Umbilical cord (tissue), 2 donors: ENCODE results near the gene MYO7B. TPM values are rescaled to one million over a fixed set of nuclear protein-coding genes. Genes with fewer than 3 reads are reported as not detected.

Experiments used
- DNase-seq: peaks from one replicate; pipeline ENCODE4 v3.0.0-alpha.2; 2015; ENCODE audit warnings: low spot score
- total RNA-seq: library from RNA; depleted of rRNA; stranded (reverse); fragments of >200 nt; gene quantifications from one replicate; pipeline ENCODE4 v1.2.3, GENCODE V29; 2014; ENCODE audit warnings: low replicate concordance; ENCODE audit not compliant: insufficient read depth

Gene MYO7B
- total RNA-seq, 1 donor from 2014 or later: not detected

- DNase-seq: no peak
Observed at GRCh38 chr2:127678531-127678930, 143.0 kb downstream of the MYO7B start.

GRCh38 chr2:127678991-127679390 lies 143.5 kb downstream of the MYO7B start:
- DNase-seq: no peak

- no peak for DNase-seq
Observed at GRCh38 chr2:127679680-127680361, 144.3 kb downstream of the MYO7B start.

- DNase-seq: no peak
Observed at GRCh38 chr2:127680706-127681287, 145.3 kb downstream of the MYO7B start.

- no peak for DNase-seq
Observed at GRCh38 chr2:127681288-127681804, 145.9 kb downstream of the MYO7B start.

- DNase-seq: peak; percentile 84
Observed at GRCh38 chr2:127681976-127682857, 146.7 kb downstream of the MYO7B start.

GRCh38 chr2:127683056-127683455 lies 147.6 kb downstream of the MYO7B start:
- DNase-seq: no peak

GRCh38 chr2:127683757-127684156 lies 148.3 kb downstream of the MYO7B start:
- DNase-seq: peak; percentile 73

GRCh38 chr2:127685410-127686080 lies 150.1 kb downstream of the MYO7B start:
- DNase-seq: peak; percentile 70

Other genes with a start within 250 kb of the MYO7B start
- gene ERCC3, start 241.5 kb upstream of the MYO7B start, total RNA-seq: 32.3 TPM
- 63.3 TPM for gene MAP3K2, start 147.7 kb upstream of the MYO7B start, total RNA-seq
- gene PROC, start 117.3 kb upstream of the MYO7B start, total RNA-seq: 3.6 TPM
- gene IWS1, start 9.2 kb upstream of the MYO7B start, total RNA-seq: 23.4 TPM
- gene GPR17, start 110.5 kb downstream of the MYO7B start, total RNA-seq: 0.48 TPM
- 30.6 TPM for gene LIMS2, start 139.8 kb downstream of the MYO7B start, total RNA-seq
- 7.0 TPM for gene SFT2D3, start 165.8 kb downstream of the MYO7B start, total RNA-seq